HG03469 (cell line): Measurements from ENCODE around the gene SLC13A3.

Experiments used
- ATAC-seq: cut with Tn5 transposase; IDR thresholded peaks from one replicate; pipeline ENCODE4 v1.9.1; 2021; ENCODE audit warnings: mild to moderate bottlenecking, moderate library complexity, moderate number of reproducible peaks; ENCODE audit not compliant: unreplicated experiment

The SLC13A3 gene

GRCh38 chr20:46637427-46638133 is 13.7 kb downstream of the SLC13A3 start:
- no peak for ATAC-seq

DNA sequence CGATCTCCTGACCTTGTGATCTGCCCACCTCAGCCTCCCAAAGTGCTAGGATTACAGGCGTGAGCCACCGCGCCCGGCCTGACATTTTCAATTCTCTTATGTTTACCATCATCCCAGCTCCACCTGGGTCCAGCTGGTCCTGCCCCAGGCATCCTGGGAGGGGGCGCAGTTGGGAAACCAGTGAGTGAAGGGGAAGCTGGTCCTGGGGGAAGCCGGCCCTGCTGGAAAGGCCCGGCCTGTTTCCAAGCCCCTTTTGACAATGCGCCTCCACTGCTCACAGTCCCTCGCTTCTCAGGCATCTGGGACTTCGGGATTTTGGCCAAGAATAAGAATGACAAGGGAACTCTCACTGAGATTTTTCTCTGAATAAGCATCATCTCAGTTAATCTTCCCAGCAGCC is 14.2 kb downstream of the SLC13A3 start:
- ATAC-seq, result no peak

DNA sequence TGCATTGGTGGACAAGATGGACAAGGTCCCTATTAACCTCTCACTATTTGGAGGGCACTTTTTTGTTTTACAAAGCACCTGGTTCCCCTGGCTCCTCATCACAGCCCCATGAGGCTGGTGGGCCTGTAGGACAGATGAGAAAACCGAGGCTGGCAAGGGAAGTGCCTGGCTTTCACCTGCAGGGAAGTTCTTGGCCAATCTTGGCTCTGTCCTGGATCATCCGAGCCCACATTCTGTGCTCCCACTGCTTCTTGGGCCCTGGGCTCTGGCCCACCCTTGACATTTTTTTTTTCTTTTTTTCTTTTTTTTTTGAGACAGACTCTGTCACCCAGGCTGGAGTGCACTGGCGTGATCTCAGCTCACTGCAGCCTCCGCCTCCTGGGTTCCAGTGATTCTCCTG is 14.7 kb downstream of the SLC13A3 start:
- ATAC-seq, result no peak

DNA sequence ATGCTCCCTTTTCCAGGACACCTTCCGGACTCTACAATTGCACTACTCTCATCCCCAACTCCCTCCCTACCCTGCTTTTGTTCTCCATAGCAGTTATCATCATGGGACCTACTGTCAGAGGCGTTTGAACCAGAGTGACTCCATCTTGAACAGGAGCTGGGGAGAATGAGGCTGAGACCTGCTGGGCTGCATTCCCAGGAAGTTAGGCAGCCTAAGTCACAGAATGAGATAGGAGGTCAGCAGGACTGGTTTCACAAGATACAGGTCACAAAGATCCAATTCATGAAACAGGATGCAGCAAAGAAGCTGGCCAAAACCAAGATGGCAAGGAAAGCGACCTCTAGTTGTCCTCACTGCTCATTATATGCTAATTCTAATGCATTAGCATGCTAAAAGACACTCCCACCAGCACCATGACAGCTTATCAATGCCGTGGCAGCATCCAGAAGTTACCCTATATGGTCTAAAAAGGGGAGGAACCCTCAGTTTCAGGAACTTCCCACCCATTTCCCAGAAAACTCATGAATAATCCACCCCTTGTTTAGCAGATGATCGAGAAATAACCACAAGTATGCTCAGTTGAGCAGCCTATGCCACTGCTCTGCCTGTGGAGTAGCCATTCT is 15.6 kb downstream of the SLC13A3 start:
- ATAC-seq, result no peak

- no peak for ATAC-seq
Measured at GRCh38 chr20:46634528-46634927, 16.7 kb downstream of the SLC13A3 start.

DNA sequence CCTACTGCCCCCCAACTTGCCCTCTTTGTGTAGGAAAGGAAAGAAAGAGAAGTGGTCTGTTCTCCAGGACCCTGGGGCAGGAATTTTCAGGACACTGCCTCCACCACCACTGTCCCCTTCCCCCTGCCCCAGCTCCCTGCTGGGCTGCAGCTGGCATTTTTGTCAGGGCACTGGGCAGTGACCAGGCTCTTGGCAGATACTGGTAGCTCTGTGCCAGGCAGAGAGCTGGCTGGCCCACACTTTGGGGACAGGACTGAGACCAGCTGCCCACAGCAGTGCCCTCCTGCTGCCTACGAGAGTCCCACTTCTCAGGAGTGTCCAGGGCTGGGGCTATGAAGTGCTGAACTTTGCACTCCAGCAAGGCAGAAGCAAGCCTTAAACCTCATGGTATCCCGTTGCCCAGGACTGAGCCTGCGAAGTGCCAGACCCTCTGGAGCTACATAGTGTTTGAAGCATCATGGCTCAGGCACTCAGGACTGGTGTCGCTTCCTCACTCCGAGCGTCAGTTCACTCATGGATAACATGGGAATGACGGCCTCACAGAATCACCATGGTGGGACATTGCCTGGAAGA is 19.3 kb downstream of the SLC13A3 start:
- ATAC-seq, result no peak

GRCh38 chr20:46631212-46631869 is 19.9 kb downstream of the SLC13A3 start:
- no peak for ATAC-seq

- no peak for ATAC-seq
Measured at GRCh38 chr20:46630306-46630705, 21.0 kb downstream of the SLC13A3 start.

- ATAC-seq, result no peak
Measured at GRCh38 chr20:46629341-46629740, 21.9 kb downstream of the SLC13A3 start.

- no peak for ATAC-seq
Measured at GRCh38 chr20:46627234-46627633, 24.0 kb downstream of the SLC13A3 start.

GRCh38 chr20:46626758-46627157 is 24.5 kb downstream of the SLC13A3 start:
- no peak for ATAC-seq

GRCh38 chr20:46625875-46626373 is 25.3 kb downstream of the SLC13A3 start:
- ATAC-seq, result no peak

- no peak for ATAC-seq
Measured at GRCh38 chr20:46624946-46625345, 26.3 kb downstream of the SLC13A3 start.

DNA sequence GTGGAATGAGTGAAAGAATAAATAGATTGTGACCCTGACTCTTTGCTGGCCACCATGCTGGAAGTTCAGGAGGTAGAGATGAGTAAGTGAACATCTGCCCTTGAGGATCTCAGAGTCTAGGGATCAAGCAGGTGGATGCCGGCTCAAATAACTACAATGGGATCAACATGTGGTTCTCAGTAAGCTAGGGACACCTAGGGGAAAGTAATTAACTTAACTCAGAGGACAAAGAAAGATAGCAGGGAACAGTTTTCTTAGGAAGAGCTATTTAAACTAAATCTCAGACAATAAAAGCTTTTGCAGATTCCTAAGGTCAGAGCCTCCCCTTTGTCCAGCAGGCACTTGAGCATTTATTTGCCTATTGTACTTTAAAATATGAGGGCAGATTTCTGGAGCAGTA is 29.1 kb downstream of the SLC13A3 start:
- no peak for ATAC-seq

DNA sequence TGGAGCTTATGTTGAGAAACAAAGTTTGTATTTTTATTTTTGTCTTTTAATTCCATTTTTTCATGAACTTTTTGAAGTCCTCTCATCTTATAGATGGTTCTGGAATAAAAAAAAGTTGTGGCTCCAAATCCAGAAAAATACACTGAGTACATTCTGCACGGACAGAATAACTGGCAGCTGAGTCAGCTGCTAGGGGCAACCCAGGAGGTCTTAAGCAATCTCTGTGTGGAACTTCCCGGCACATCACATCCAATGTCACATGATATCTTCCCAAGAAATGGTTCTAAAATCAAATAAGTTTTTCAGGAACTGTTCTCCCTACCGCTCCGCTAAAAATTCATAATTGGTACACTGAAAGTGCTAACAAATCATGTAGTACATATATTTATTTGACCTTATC is 29.8 kb downstream of the SLC13A3 start:
- no peak for ATAC-seq

DNA sequence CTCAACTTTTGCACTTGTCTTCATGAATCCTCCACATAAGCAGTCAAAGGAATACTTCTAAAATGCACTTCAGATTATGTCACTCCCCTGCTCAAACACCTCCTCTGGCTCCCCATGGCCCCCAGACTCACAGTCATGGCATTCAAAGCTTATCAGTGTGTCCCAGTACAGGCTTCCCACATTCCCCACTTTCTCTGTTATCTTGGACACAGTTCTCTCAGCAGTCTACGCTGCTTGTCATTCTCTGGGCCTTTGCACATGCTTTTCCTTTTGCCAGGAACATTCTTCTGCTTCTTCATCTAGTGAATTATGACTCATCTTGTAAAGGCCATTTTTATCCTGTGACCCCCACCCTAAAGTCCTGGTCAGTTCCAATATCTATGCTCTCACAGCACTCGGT is 31.8 kb downstream of the SLC13A3 start:
- ATAC-seq, result no peak

DNA sequence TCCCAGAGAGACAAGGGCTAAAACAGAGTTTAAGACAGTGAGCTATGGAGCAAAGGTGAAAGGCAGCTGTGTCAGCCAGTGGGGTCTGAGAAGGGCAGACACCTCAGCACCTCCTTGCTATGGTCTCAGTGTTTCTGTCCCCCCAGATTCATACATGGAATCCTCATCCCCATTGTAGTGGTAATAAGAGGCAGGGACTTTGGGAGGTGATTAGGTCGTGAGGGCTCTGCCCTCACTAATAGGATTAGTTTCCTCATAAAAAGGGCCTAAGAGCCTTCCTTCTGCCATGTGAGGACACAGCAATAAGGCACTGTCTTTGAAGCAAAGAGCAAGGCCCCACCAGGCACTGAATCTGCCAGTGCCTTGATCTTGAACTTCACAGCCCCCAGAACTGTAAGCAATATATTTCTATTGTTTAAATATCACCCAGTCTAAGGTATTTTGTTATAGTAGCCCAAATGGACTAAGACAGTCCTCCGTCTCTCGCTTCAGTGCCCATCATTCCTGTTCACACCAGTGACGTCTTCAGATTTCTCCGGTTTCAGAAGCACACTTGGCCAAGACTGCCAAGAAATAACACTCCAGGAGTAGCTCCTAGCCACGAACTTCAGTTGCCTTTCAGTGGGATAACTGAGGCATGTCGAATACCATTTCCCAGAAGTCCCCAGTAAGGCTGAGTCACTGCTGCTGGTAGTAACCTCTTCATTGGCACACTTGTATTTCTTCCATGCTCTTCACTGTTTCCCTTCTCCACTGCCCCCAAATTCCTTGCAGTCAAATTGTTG is 32.8 kb downstream of the SLC13A3 start:
- ATAC-seq, result no peak

DNA sequence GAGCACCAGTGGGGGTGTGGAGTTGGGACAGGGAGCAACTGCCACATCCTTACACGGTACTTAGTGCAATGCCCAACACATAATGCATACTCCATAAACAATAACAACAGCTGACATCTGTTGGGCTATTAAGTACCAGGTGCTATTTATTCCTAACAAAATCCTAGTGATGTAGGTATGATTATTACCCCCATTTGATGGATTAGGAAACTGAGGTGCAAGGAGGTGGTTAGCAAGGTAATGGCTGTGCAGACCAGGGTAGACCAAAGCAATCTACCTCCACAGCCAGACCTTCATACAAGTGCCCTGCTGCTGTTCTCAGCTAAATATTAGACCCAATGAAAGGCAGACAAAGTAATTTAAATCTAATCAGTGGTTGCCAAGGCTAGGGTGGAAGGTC is 36.8 kb downstream of the SLC13A3 start:
- no peak for ATAC-seq

GRCh38 chr20:46610145-46610544 is 41.1 kb downstream of the SLC13A3 start:
- ATAC-seq, result no peak

DNA sequence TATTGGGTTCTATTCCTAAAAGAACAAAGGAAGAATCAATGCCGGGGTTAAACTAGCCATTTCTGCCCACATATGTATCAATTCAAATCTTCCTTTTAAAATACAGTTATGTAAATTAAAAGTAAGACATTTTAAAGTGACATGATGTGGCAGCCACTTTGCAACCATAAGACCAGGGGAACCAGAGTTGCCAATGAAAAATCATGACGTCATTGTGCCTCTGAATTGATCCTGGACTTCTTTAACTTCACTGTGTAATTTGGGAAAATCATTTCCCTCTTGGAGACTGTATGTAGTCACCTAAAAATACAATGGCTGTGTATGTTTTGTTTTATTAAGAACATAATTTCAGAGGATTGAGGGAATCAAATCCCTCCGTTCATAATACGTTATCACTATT is 42.2 kb downstream of the SLC13A3 start:
- ATAC-seq, result no peak
